ENCODE data around the gene HSPE1. TPM values are rescaled to one million over a fixed set of nuclear protein-coding genes. Genes with fewer than 3 reads are reported as not detected.
A peak's percentile ranks its signal among the peaks of the same experiment; 100 is the strongest.
"Not testable (repeated sequence)": the region's sequence is repeated elsewhere in the genome, so short reads cannot be mapped to it uniquely, and the experiment has no call there.

The HSPE1 gene
- total RNA-seq (ENCODE audit: low replicate concordance) = 66.3 and 98.5 TPM in 2 replicates

DNA sequence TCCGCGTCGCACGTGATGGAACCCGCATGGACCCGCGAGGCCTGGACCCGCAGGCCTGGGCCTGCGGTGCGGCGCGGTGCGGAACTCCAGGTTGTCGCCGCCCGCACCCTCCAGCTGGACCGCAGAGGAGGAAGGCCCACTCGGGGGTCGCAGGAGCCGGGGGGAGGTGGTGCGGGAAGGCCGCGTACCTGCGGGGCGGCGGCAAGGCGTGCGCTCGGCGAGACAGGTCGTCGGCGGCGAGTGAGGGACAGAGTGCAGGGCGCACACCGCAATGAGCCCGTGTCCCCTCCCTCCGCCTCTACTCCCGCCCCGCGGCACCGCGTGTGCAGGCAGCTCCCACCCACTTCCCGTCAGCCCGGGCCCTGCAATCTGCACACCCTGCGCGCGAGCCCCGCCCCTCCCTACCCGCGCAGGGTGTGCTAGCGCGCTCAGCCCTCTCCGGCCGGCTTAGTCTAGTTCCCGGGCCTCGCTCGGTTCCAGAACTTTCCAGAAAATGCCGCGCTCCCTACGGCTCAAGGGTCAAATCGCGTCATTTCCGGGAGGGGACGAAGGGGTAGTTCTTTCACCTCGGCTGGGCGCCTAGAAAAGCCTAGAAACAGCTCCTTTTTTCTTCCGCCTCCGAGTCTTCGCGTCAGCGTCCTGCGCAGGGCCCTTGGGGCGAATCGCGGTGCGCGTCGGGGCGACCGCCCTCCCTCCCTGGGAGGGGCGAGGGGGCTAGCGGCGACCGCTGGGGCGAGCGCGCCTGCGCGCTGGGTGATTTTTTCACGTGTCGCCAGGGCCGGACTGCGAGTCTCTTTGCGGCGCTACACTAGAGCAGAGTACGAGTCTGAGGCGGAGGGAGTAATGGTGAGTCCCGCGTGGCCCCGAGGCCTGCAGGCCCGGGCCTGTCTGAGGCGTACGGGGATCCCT is at the start of gene HSPE1, which contains the start of gene HSPD1:
HSPE1 (plus strand) TSS at position 786 of the 909 bp plus-strand sequence; CDS start at position 844, 58 bp downstream.
HSPD1 (minus strand) TSS at position 247 of the 909 bp plus-strand sequence. CDS start 992 bp downstream, outside the sequence.
- DNase-seq (ENCODE audit: low read depth) = peak; percentile 99
- TF ChIP-seq, protein P1, sequence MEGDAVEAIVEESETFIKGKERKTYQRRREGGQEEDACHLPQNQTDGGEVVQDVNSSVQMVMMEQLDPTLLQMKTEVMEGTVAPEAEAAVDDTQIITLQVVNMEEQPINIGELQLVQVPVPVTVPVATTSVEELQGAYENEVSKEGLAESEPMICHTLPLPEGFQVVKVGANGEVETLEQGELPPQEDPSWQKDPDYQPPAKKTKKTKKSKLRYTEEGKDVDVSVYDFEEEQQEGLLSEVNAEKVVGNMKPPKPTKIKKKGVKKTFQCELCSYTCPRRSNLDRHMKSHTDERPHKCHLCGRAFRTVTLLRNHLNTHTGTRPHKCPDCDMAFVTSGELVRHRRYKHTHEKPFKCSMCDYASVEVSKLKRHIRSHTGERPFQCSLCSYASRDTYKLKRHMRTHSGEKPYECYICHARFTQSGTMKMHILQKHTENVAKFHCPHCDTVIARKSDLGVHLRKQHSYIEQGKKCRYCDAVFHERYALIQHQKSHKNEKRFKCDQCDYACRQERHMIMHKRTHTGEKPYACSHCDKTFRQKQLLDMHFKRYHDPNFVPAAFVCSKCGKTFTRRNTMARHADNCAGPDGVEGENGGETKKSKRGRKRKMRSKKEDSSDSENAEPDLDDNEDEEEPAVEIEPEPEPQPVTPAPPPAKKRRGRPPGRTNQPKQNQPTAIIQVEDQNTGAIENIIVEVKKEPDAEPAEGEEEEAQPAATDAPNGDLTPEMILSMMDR (IDR thresholded peaks at IDR 0.05; ENCODE audit: insufficient read depth, low read length) = no peak

DNA sequence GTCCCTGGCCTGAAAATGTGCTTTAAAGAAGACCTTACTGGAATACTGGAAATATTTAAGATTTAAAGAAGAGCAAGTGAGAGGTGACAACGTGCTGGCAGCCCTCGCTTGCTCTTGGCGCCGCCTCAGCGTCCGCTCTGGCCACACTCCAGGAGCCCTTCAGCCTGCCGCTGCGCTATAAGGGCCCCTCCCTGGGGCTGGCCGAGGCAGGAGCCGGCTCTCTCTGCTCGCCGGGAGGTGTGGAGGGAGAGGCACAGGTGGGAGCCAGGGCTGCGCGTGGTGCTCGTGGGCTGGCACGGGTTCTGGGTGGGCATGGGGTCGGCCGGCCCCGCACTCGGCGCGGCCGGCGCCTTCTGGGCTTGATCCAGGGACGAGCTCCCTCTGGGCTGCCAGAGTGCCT is 49.7 kb upstream of the HSPE1 start:
- TF ChIP-seq, protein P1 (IDR thresholded peaks at IDR 0.05; ENCODE audit: insufficient read depth, low read length) = no peak
- no peak for DNase-seq (ENCODE audit: low read depth)
- no peak overlapping the region for H3K4me3 ChIP-seq (ENCODE audit: low read depth, low read length)

More for the DNA sequence above, at the start of gene HSPE1, which contains the start of gene HSPD1:
- peak within 1 kb of the TSS; percentile 90 for H3K4me3 ChIP-seq (ENCODE audit: low read depth, low read length)

DNA sequence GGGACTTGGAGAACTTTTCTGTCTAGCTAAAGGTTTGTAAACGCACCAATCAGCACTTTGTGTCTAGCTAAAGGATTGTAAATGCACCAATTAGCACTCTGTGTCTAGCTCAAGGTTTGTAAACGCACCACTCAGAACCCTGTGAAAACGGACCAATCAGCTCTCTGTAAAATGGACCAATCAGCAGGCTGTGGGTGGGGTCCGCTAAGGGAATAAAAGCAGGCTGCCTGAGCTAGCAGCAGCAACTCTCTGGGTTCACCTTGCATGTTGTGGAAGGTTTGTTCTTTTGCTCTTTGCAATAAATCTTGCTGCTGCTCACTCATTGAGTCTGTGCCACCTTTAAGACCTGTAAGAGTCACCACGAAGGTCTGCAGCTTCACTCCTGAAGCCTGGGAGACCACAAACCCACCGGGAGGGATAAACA is 49.2 kb upstream of the HSPE1 start:
- DNase-seq (ENCODE audit: low read depth); H3K4me3 ChIP-seq (ENCODE audit: low read depth, low read length): not testable (repeated sequence)

DNA sequence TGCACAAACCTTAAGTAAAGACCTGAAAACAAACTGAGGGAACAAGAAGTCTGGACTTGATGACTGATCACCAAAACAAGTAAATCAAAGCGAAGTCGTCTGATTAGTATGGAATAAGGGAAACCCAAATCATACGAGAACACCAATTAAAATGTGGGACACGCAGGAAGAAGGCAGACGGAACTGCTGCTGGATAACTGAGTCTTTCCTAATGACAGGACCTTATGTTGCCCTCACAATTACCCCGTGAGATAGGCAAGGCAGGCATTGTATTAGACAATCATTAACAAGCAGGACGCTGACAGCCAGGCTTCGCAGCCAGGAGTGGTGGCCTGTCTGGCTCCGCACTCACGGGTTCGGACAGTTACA is 47.4 kb upstream of the HSPE1 start:
- peak overlapping the region; percentile 74 for H3K4me3 ChIP-seq (ENCODE audit: low read depth, low read length)
- no peak for DNase-seq (ENCODE audit: low read depth)
- TF ChIP-seq, protein P1 (IDR thresholded peaks at IDR 0.05; ENCODE audit: insufficient read depth, low read length) = no peak

DNA sequence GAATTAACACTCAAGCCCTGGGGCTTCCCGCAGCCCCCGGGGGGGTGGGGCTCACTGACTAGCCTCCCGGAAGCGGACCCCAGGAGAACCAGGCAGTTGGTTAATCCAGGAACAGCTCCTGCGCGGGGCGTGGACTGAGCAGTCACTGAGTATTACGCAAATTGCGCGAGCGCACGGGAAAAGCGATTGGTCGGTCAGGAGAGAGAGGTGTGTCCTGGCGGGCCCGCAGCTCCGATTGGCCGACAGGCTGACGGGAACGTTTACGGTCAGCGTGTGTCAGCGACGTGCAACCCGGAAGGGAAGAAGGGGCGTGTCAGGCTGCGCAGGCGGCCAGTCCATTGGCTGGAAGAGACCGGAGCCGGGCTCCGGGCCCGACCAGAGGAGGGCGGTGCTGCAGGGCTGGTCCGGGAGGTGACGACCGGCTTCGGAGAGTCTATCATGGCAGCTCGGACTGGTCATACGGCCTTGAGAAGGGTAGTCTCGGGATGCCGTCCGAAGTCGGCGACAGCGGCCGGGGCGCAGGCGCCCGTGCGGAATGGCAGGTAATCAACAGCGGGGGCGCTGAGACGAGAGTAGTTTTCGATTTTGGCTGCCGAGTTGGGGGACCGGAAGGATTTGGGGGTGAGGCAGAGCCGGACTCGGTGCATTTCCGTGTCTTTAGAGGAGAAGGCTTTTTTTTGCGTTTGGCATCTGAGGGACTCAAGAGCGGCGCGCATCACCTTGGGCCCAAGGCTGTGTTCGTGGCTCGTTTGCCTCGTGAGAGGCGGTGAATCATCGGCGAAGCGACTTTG is 46.9 kb upstream of the HSPE1 start, which contains the start of gene COQ10B:
COQ10B (plus strand) TSS at position 430 of the 791 bp plus-strand sequence; CDS start at position 439, 9 bp downstream.
- peak within 1 kb of the TSS; percentile 98 for H3K4me3 ChIP-seq (ENCODE audit: low read depth, low read length)
- peak; percentile 99 for DNase-seq (ENCODE audit: low read depth)
- TF ChIP-seq, protein P1 (IDR thresholded peaks at IDR 0.05; ENCODE audit: insufficient read depth, low read length) = peak; percentile 41

DNA sequence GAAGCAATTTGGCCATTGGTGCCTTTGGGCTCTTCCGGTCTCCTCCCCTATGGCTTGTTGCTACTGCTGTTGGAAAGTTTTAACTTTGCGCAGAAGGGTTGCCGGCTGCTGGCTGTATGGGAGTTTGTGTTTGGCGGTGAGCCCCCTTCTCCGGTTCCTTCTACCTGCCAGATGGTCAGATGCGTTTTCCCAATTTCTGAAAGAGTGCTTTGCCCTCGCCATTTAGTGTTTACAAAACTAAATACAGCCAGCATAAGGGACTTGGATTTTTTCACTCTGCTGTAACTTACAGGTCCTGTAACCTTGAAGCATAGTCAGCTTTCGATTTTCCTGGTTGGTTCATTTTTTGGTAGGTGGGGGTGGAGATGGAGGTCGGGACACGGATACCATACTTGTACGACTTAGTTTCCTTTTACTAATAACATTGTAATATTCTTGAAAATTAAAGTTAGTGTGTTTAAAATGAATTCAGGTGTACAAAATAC is 46.2 kb upstream of the HSPE1 start:
- DNase-seq (ENCODE audit: low read depth) = peak; percentile 94
- TF ChIP-seq, protein P1 (IDR thresholded peaks at IDR 0.05; ENCODE audit: insufficient read depth, low read length) = no peak

More for the DNA sequence above, 46.2 kb upstream of the HSPE1 start:
- peak overlapping the region; percentile 98 for H3K4me3 ChIP-seq (ENCODE audit: low read depth, low read length)
